Stimulated activated naive CD8-positive, alpha-beta T cell treated with anti-CD3 and anti-CD28 coated beads, Interleukin-15, Interleukin-2, amounts not matched to agents 100 U/mL and 50 U/mL, for 24 hours (primary cell): ENCODE results near the gene PLEKHF1.
"Not testable (repeated sequence)": the region's sequence is repeated elsewhere in the genome, so short reads cannot be mapped to it uniquely, and the experiment has no call there.

Experiments used
- ATAC-seq: fragments of 150-1000 bp; cut with Tn5 transposase; one replicate; pipeline ENCODE4 v1.10.0; 2021
- DNase-seq: peaks from one replicate; pipeline ENCODE4 v3.0.0; 2021

The PLEKHF1 gene, protein sequence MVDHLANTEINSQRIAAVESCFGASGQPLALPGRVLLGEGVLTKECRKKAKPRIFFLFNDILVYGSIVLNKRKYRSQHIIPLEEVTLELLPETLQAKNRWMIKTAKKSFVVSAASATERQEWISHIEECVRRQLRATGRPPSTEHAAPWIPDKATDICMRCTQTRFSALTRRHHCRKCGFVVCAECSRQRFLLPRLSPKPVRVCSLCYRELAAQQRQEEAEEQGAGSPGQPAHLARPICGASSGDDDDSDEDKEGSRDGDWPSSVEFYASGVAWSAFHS

DNA sequence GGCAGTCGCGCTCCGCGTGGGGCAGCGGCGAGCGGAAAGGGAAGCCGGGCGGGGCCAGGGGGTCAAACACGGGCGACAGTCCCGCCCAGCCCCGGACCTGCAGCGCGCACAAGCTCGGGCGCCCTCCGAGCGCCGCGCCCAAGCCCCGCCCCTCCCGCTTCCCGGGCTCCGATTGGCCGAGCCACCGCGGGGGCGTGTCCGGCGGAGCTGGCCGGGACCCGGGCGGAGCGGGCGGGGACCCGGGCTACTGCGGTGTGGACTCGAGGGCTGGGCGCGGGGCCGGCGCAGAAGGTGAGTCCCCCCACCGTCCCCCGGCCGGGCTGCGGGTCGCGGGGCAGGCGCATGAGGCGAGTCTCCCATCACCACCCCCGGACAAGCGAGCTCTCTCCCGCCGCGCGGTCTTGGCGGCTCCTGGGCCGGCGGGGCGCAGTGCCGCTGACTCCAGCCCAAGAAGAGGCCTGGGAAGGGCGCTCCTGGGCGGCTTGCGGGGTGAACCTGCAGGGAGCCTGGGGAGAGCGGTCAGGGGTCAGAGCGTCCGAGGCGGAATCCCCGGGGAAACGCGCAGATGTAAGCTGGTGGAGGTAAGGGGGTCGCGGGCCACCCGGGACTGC, at the start of gene PLEKHF1:
TSS of gene PLEKHF1 (plus strand) at position 247 of the 611 bp plus-strand sequence. CDS start 8,379 bp downstream, outside the sequence.
- ATAC-seq (peak; percentile 78), DNase-seq (peak; percentile 94)

- no peak for ATAC-seq
- DNase-seq, result no peak
Observed at GRCh38 chr19:29615891-29616425, 49.3 kb upstream of the PLEKHF1 start.

- DNase-seq (no peak), ATAC-seq (no peak)
Observed at GRCh38 chr19:29616541-29616940, 48.7 kb upstream of the PLEKHF1 start.

DNA sequence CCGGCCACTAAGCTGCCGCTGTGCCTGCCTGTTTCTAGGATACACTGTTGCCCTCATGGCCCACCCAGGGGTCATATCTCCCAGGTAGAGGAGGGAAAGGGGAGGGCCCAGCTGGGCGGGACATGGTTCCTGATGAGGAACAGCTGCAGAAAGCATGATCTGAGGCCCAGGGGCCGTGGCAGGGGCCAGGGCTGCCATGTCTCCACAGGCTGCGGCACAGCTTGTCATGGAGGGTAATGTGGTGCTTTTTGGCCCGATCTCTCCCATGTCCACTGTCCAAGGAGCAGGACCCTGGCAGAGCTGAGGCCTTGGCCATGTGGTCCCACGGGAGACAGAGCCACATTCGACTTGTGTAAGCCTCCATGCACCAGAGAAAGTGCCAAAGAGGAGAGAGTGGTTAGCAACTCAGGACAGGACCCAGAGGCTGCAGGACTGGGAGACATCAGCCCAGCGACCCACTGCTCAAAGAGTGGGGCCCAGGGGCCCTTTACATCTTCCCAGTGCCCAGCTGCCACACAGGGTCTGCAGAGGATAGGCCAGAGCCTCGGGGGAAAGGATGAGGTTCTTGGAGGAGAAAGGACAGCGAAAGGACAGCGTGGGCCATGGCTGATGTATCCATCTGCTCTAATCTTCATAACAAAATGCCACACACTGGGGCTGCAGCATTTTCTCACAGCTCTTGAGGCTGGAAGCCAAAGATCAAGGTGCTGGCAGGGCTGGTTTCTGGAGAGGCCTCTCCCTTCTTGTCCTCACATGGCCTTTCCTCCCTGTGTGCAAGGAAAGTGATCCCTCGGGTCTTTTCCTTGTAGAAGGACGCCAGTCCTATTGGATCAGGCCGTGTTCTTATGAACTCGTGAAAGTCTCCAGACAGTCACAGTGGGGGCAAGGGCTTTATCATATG, 47.6 kb upstream of the PLEKHF1 start:
- DNase-seq, result no peak
- ATAC-seq, result no peak

DNA sequence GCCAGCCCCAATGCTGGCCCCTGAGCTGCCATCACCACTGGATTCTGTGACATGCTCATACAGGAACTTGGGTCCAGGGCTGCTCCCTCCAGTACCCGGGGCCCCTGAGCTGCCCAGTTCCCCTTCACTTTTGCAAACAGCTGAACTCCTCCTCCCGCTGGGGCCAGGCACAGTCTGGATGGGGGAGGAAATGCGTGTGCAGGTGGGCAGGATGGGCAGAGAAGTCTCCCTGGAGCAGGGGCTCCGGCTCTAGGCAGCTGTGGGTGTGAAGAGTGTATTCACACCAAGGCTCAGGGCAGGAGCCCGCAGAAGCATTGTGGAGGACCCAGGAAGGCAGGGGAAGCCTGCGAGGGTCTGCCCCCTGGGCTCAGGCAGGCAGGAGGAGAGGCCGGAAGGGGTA, 46.8 kb upstream of the PLEKHF1 start:
- no peak for DNase-seq
- no peak for ATAC-seq

- no peak for DNase-seq
- ATAC-seq, result no peak
Observed at GRCh38 chr19:29618871-29619270, 46.4 kb upstream of the PLEKHF1 start.

DNA sequence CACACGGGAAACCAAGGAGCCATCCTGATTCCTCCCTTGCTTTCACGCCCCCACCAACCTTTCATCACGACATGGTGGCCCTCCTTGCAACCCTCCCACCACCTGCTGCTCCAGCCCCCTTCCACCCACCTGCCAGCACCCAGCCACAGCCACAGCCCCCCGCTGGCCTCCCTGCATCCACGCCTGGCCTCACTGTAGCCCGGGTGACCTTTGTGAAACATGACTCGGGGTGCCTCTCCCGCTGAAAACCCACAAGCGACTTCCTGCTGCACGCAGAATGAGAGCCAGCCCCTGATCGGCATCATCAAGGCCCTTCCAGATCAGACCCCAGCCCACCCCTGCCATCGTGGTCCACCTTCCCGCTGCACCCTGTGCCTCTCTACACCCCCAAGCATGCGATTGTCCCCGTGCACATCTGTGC, 44.3 kb upstream of the PLEKHF1 start:
- DNase-seq, result peak; percentile 84

DNA sequence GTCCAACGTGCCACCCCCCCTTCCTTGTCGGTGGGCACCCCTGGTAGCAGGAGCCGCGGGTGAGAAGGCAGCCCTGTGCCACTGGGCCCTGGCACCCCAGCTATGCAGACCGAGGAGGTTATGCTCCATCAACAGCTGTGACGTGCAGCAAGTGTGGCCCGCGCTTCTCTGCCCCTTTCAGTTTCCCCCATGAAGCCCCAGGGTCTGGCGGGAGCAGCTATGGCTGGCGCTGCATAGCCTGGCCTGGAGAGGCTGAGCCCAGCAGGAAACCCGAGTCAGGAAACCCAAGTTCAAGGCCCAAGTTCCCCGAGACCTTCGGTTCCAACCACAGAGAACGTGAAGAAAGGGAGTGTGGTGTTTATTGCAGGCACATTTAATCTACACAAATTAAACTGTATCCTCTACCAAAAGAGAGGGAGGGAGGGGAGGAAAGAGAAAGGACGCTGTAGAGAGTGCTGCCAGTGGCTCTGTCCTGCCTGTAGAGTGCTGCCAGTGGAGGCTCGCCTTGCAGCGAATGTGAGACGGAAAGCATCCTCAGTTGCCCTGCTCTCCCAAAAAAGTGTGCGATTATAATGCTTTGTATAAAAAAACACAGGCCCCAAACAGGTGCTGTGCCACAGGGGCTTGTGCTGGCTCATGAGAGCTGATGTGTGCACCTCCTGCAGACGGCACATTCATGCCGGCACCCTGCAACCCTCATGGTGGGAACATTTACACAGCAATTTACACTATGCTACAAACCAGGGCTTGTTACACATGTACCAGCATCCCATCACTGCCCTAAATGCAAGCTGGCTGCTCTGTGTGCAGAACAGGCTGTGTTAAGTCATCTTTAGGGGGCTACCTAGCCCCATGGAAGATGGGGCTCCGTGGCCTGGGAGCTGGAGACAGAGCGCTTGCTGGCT, 42.8 kb upstream of the PLEKHF1 start:
- DNase-seq (peak; percentile 54), ATAC-seq (peak; percentile 17)

More for the DNA sequence above, 44.3 kb upstream of the PLEKHF1 start:
- ATAC-seq, result peak; percentile 73

DNA sequence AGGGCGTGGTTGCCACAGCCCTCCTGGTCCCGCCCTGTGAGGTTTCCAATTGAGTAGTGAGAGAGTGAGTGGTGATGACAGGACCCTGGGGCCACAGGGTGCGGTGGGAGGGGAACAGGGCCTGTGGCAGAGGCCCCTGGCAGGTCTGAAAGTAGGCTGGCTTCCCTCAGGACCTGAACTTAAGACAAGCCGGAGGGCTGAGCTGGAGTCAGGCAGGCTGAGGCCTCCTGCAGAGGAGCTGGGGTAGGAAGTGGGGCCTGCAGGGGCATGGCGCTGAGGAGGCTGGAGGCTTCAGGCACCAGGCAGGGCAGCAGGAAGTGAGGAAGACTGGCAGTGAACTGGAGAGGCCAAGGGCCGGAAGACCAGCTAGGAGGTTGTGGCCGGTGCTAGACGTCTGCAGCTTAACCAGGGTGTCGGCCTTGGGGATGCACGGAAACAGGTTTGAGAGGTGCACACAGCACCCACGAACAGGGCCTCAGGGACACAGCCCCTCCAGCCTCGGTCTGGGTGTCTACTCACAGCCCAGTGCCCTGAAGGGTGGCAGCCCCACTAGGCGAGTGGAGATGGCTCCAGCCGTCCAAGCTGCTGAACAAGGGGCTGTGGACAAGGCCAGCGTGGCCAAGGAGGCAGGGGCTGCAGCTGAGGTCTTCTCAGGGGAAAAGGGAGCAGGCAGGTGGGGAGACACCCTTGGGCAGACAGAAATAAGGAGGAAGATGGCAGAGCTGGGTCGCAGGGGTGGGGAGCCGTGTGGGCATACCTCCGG, 41.4 kb upstream of the PLEKHF1 start:
- peak; percentile 80 for DNase-seq

GRCh38 chr19:29624489-29625185, 40.6 kb upstream of the PLEKHF1 start:
- ATAC-seq (no peak), DNase-seq (no peak)

More for the DNA sequence above, 41.4 kb upstream of the PLEKHF1 start:
- peak; percentile 89 for ATAC-seq

DNA sequence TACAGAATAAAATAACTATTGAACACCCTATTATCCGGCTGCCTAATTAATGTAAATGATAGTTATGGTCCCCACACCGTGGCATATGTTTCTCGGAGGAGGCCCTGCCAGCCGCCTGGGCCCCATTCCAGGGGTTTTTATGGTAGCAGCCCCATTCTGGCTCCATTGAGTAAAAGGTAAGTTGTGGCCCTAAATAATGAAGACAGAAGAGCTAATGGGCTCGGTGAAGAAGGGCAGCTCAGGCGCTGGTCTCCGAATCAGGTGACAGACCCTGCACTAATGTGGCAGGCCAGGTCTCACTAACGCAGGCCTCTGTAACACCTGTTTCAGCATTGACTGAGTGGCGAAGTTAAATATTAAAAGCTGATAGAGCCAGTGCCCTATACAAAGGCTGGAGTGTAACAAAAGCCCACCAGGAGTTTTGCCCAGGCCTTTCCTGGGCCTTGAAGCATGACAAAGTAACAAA, 40.0 kb upstream of the PLEKHF1 start:
- no peak for ATAC-seq
- no peak for DNase-seq

DNA sequence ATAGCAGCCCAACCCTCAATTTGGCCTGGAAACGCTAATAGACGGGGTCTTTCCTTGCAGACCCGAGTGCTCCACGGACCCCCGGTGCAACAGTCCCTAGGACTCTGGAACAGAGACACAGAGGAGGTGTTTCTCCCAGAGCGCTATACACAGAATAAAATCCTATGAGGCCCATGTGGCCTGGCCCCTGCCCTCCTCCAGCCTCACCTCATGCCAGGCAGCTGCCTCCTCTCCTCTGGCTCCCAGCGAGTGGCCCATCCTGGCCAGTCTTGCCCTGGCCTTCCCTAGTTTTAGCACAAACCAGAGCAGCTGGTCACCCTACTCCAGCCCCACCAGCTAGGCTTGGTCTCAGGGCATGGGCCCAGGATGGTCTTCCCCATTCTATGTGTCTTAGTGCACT, 38.9 kb upstream of the PLEKHF1 start:
- DNase-seq (no peak), ATAC-seq (no peak)

DNA sequence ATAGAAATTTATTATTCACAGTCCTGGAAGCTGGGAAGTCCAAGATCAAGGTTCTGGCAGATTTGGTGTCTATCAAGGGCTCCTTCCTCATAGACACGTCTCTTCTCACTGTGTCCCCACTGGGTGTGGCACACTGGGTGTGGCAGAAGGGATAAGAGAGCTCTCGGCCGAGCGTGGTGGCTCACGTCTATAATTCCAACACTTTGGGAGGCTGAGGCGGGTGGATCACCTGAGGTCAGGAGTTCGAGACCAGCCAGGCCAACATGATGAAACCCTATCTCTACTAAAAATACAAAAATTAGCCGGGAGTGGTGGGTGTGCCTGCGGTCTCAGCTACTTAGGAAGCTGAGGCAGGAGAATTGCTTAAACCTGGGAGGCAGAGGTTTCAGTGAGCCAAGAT, 38.4 kb upstream of the PLEKHF1 start:
- ATAC-seq, DNase-seq: not testable (repeated sequence)

GRCh38 chr19:29628661-29629385, 36.4 kb upstream of the PLEKHF1 start:
- ATAC-seq (no peak), DNase-seq (no peak)

DNA sequence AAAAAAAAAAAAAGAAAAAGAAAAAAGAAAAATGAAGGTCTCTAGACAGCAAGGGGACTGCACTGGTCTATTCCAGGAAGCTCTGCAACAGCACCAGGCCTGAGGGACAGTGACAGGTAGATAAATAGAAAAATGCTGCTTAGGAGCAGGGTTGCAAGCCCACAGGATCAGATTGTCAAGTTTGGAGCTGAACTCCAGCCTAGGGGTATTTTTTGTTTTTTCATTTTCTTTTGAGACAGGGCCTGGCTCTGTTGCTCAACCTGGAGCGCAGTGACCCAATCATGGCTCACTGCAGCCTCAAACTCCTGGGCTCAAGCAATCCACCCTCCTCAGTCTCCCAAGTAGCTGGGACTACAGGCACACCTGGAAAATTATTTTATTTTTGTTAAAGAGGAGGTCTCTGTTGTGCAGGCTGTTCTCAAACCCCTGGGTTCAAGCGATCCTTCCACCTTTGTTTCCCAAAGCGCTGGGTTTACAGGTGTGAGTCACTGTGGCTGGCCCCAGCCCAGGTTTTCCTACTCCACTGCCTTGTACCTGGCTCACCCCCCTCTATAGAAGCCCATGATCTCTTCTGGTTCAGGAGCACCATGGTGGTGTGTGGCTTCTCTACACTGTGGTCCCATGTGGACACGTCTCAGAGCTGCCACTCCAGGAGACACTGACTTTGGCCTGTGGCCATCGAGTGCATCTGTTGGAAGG, 35.3 kb upstream of the PLEKHF1 start:
- ATAC-seq, result no peak
- no peak for DNase-seq

- no peak for DNase-seq
- ATAC-seq, result no peak
Observed at GRCh38 chr19:29630655-29631054, 34.6 kb upstream of the PLEKHF1 start.

GRCh38 chr19:29631450-29631849, 33.8 kb upstream of the PLEKHF1 start:
- ATAC-seq (no peak), DNase-seq (no peak)

DNA sequence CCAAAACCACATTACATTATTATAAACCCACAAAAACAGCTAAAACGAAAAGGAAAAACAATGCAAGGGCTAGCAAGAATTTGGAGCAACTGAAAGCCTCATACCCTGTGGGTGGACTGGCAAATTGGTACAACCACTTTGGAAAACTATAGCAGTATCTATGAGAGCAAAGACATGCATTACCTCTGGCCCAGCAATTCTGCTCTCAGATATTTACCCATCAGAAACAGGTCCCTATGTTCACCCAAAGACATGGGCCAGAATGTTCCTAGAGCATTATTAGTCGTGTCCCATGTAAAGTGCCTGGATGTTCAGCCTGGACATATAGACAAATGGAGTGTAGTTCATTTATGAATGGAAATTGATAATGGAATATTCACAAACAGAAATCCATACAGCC, 31.3 kb upstream of the PLEKHF1 start:
- ATAC-seq (no peak), DNase-seq (no peak)
